ENCODE data around the gene UBR4. TPM values are rescaled to one million over a fixed set of nuclear protein-coding genes. Genes with fewer than 3 reads are reported as not detected.

UBR4 gene
- total and polyA plus RNA-seq, 2 experiments from 2014 or later: 111 to 230 TPM

DNA sequence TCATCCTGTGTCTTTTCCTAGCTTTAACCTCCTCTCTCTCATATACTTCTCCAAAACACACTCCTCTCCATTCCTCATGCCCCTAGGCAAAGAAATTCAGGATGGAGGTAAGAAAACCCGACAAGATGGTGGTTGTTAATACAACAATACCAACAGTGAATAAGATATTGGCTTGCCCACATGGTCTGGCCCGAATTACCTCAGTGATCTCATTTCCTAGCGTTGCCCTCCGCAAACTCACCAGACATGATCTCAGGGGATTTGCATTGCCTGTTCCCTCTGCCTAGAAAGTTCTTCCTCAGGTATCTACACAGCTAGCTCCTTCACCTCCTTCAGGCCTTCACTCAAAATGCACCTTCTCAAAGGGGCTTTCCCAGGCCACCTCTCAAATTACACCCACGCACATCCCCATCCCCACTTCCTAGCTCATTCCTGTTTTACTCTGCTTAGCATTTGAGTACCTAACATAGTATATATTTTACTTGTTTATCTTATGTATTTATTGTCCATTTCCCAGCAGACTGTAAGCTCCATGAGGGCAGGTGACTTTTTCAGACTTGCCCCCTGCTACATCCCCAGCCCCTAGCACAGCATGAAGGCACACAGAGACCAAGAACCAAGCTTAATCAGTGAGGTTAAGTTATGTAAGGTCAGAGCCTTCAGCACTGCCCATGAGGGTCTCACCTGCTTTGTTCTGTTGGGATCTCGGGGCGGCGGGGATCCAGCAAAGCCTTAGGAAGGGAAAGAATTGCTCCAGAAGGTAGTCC is 10.2 kb upstream of the UBR4 start:
- H3K79me2 ChIP-seq (replicated peaks; ENCODE audit: insufficient read depth): no peaks in the 10 kb centered on the region
- no peaks in the 10 kb centered on the region for H3K9me2 ChIP-seq (ENCODE audit: insufficient read depth)
- H3F3A ChIP-seq (replicated peaks; ENCODE audit: low read depth): no peaks in the 10 kb centered on the region
- TF ChIP-seq JUNB (IDR thresholded peaks at IDR 0.05; ENCODE audit: unreplicated experiment) (no peak), ZNF114 (CRISPR knock-in tag; IDR thresholded peaks at IDR 0.05) (no peak), EZH2phosphoT487 (IDR thresholded peaks at IDR 0.05; ENCODE audit: unreplicated experiment) (no peak), EZH2 (IDR thresholded peaks at IDR 0.05; ENCODE audit: low read depth, unreplicated experiment) (no peak), CTCF (conservative IDR thresholded peaks at IDR 0.05; ENCODE audit: low read depth in 2 of 2) (no peak)
- TF ChIP-seq, protein P1, sequence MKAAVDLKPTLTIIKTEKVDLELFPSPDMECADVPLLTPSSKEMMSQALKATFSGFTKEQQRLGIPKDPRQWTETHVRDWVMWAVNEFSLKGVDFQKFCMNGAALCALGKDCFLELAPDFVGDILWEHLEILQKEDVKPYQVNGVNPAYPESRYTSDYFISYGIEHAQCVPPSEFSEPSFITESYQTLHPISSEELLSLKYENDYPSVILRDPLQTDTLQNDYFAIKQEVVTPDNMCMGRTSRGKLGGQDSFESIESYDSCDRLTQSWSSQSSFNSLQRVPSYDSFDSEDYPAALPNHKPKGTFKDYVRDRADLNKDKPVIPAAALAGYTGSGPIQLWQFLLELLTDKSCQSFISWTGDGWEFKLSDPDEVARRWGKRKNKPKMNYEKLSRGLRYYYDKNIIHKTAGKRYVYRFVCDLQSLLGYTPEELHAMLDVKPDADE (IDR thresholded peaks at IDR 0.05): no peak
- TF ChIP-seq, protein P2, sequence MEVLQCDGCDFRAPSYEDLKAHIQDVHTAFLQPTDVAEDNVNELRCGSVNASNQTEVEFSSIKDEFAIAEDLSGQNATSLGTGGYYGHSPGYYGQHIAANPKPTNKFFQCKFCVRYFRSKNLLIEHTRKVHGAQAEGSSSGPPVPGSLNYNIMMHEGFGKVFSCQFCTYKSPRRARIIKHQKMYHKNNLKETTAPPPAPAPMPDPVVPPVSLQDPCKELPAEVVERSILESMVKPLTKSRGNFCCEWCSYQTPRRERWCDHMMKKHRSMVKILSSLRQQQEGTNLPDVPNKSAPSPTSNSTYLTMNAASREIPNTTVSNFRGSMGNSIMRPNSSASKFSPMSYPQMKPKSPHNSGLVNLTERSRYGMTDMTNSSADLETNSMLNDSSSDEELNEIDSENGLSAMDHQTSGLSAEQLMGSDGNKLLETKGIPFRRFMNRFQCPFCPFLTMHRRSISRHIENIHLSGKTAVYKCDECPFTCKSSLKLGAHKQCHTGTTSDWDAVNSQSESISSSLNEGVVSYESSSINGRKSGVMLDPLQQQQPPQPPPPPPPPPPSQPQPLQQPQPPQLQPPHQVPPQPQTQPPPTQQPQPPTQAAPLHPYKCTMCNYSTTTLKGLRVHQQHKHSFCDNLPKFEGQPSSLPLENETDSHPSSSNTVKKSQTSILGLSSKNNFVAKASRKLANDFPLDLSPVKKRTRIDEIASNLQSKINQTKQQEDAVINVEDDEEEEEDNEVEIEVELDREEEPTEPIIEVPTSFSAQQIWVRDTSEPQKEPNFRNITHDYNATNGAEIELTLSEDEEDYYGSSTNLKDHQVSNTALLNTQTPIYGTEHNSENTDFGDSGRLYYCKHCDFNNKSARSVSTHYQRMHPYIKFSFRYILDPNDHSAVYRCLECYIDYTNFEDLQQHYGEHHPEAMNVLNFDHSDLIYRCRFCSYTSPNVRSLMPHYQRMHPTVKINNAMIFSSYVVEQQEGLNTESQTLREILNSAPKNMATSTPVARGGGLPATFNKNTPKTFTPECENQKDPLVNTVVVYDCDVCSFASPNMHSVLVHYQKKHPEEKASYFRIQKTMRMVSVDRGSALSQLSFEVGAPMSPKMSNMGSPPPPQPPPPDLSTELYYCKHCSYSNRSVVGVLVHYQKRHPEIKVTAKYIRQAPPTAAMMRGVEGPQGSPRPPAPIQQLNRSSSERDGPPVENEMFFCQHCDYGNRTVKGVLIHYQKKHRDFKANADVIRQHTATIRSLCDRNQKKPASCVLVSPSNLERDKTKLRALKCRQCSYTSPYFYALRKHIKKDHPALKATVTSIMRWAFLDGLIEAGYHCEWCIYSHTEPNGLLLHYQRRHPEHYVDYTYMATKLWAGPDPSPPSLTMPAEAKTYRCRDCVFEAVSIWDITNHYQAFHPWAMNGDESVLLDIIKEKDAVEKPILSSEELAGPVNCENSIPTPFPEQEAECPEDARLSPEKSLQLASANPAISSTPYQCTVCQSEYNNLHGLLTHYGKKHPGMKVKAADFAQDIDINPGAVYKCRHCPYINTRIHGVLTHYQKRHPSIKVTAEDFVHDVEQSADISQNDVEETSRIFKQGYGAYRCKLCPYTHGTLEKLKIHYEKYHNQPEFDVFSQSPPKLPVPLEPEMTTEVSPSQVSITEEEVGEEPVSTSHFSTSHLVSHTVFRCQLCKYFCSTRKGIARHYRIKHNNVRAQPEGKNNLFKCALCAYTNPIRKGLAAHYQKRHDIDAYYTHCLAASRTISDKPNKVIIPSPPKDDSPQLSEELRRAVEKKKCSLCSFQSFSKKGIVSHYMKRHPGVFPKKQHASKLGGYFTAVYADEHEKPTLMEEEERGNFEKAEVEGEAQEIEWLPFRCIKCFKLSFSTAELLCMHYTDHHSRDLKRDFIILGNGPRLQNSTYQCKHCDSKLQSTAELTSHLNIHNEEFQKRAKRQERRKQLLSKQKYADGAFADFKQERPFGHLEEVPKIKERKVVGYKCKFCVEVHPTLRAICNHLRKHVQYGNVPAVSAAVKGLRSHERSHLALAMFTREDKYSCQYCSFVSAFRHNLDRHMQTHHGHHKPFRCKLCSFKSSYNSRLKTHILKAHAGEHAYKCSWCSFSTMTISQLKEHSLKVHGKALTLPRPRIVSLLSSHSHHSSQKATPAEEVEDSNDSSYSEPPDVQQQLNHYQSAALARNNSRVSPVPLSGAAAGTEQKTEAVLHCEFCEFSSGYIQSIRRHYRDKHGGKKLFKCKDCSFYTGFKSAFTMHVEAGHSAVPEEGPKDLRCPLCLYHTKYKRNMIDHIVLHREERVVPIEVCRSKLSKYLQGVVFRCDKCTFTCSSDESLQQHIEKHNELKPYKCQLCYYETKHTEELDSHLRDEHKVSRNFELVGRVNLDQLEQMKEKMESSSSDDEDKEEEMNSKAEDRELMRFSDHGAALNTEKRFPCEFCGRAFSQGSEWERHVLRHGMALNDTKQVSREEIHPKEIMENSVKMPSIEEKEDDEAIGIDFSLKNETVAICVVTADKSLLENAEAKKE (CRISPR knock-in tag; IDR thresholded peaks at IDR 0.05): no peak
- Mint-ChIP-seq H3K27me3 (ENCODE audit: insufficient read depth, low read depth, poor library complexity) (peaks cover 3% of the 10 kb centered on the region), H3K4me1 (no peaks in the 10 kb centered on the region), H3K36me3 (ENCODE audit: low read depth) (peaks cover 78% of the 10 kb centered on the region), H3K4me3 (no peak overlapping the region), H3K27ac (peak overlapping the region; percentile 60; the same call in 1 of the 2 replicates), H3K9me3 (no peaks in the 10 kb centered on the region)
- peaks cover 26% of the 10 kb centered on the region for H4K20me1 ChIP-seq (replicated peaks; ENCODE audit: insufficient read depth)
- DNase-seq (ENCODE audit: low spot score) (no peak), ATAC-seq (no peak; the same call in 2 of the 3 replicates)
- no peak overlapping the region for H2AFZ ChIP-seq
- H3K4me3 ChIP-seq: no peak overlapping the region
- H3K27ac ChIP-seq (ENCODE audit: low read depth): no peak overlapping the region
- no peak overlapping the region for H3K4me2 ChIP-seq
- peaks cover 46% of the 10 kb centered on the region for H3K36me3 ChIP-seq (ENCODE audit: insufficient read depth)
- no peaks in the 10 kb centered on the region for H3K4me1 ChIP-seq (ENCODE audit: insufficient read depth)
- H3K27me3 ChIP-seq (ENCODE audit: insufficient read depth): no peaks in the 10 kb centered on the region

Measured in GM23338 (cell line).